ENCODE data around the gene XPC.

The XPC gene

DNA sequence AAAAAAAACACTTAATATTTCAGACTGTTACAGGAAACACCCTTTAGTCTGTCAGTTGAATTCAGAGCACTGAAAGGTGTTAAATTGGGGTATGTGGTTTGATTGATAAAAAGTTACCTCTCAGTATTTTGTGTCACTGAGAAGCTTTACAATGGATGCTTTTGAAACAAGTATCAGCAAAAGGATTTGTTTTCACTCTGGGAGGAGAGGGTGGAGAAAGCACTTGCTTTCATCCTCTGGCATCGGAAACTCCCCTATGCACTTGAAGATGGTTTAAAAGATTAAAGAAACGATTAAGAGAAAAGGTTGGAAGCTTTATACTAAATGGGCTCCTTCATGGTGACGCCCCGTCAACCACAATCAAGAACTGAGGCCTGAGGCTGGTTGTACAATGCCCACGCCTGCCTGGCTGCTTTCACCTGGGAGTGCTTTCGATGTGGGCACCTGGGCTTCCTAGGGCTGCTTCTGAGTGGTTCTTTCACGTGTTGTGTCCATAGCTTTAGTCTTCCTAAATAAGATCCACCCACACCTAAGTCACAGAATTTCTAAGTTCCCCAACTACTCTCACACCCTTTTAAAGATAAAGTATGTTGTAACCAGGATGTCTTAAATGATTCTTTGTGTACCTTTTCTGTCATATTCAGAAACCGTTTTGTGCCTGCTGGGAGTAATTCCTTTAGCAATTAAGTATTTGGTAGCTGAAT, 35.7 kb downstream of the XPC start:
- no peak for DNase-seq (ENCODE audit: low read depth)
- no peak overlapping the region for H3K4me3 ChIP-seq (ENCODE audit: low read depth, low read length)
- TF ChIP-seq, protein P1, sequence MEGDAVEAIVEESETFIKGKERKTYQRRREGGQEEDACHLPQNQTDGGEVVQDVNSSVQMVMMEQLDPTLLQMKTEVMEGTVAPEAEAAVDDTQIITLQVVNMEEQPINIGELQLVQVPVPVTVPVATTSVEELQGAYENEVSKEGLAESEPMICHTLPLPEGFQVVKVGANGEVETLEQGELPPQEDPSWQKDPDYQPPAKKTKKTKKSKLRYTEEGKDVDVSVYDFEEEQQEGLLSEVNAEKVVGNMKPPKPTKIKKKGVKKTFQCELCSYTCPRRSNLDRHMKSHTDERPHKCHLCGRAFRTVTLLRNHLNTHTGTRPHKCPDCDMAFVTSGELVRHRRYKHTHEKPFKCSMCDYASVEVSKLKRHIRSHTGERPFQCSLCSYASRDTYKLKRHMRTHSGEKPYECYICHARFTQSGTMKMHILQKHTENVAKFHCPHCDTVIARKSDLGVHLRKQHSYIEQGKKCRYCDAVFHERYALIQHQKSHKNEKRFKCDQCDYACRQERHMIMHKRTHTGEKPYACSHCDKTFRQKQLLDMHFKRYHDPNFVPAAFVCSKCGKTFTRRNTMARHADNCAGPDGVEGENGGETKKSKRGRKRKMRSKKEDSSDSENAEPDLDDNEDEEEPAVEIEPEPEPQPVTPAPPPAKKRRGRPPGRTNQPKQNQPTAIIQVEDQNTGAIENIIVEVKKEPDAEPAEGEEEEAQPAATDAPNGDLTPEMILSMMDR (conservative IDR thresholded peaks at IDR 0.05; ENCODE audit: low read depth, low read length) = no peak

- H3K4me3 ChIP-seq (ENCODE audit: low read depth, low read length) = no peak overlapping the region
- TF ChIP-seq, protein P1 (conservative IDR thresholded peaks at IDR 0.05; ENCODE audit: low read depth, low read length) = no peak
- DNase-seq (ENCODE audit: low read depth) = no peak
These were observed 36.6 kb downstream of the XPC start for GRCh38 chr3:14141602-14142341.

DNA sequence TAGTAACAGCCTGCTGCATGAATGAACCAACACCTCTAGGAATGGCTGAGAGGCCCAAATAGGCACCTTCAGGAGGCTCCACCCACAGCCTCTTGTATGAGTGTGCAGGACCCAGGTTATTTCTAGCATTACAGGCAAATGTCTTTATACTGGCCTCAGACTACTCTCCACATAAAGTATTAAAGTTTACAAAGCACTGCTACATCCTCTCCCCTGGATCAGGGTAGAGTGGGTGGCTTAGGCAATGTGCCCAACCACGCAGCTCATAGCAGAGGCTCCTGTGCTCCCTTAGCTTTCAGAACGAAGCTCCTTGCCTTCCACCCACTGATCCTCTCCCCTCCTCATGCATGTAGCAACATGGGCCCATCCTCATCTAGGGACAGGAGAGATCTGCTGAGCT, 37.3 kb downstream of the XPC start:
- no peak for DNase-seq (ENCODE audit: low read depth)
- no peak overlapping the region for H3K4me3 ChIP-seq (ENCODE audit: low read depth, low read length)
- TF ChIP-seq, protein P1 (conservative IDR thresholded peaks at IDR 0.05; ENCODE audit: low read depth, low read length) = no peak

DNA sequence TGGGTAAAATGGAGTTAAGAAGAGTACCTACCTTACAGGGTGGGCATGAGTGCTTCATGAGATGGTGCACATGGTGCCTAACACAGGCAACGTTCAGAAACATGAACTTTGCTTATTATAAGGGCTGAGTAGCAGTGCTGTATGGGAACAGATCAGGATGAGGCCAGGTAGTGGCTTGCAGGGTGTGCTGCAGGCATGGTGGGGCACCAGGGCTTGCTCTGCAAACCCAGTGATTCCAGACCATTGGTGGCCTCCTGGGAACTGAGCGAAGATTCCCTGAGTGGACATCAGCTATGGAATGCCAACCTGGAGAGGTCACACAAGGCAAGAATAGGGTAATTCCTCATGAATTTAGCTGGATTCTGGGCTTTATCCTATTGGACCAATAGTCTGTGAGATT, 37.7 kb downstream of the XPC start:
- no peak overlapping the region for H3K4me3 ChIP-seq (ENCODE audit: low read depth, low read length)

DNA sequence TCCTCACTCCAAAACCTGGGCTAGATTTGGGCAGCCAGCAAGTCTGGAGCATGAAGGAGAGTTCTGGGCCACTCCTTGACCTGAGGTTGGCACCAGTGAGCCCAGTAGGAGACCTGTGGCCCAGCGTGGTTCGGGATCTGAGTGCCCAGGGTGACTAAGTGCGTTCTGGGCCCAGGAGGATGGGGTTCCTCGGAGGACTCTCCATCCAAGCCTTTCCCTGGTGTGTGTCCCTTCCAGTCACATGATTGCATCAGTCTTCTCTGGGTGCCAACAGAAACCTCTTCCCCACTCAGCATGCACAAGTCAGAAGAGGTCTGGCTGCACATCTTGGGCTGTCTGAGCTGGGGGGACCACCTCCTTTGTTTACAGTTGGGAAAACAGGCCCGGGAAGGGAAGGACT, 38.6 kb downstream of the XPC start:
- TF ChIP-seq, protein P1 (conservative IDR thresholded peaks at IDR 0.05; ENCODE audit: low read depth, low read length) = no peak
- DNase-seq (ENCODE audit: low read depth) = no peak
- no peak overlapping the region for H3K4me3 ChIP-seq (ENCODE audit: low read depth, low read length)

More for the DNA sequence above, 37.7 kb downstream of the XPC start:
- DNase-seq (ENCODE audit: low read depth) = no peak
- TF ChIP-seq, protein P1 (conservative IDR thresholded peaks at IDR 0.05; ENCODE audit: low read depth, low read length) = no peak

GRCh38 chr3:14138878-14139655, 39.3 kb downstream of the XPC start:
- TF ChIP-seq, protein P1 (conservative IDR thresholded peaks at IDR 0.05; ENCODE audit: low read depth, low read length) = no peak
- no peak overlapping the region for H3K4me3 ChIP-seq (ENCODE audit: low read depth, low read length)
- no peak for DNase-seq (ENCODE audit: low read depth)
